Fibroblast of the aortic adventitia (primary cell): ENCODE measurements around the gene GALNS. TPM values are rescaled to one million over a fixed set of nuclear protein-coding genes. Genes with fewer than 3 reads are reported as not detected.
"Not testable (repeated sequence)": the region's sequence is repeated elsewhere in the genome, so short reads cannot be mapped to it uniquely, and the experiment has no call there.

Experiments
- DNase-seq: peaks from one replicate; pipeline ENCODE4 v3.0.0-alpha.2; 2010; ENCODE audit warnings: low read depth
- H3K4me3 ChIP-seq: 2 replicates; pipeline ENCODE4 v1.5.1; 2011; ENCODE audit warnings: low read depth, mild to moderate bottlenecking, control low read depth, low read length, moderate library complexity
- CTCF ChIP-seq: IDR thresholded peaks from 2 replicates; pipeline ENCODE4 v1.5.1; 2011; ENCODE audit warnings: mild to moderate bottlenecking, low read length, control low read depth, inconsistent platforms; ENCODE audit not compliant: insufficient read depth
- total RNA-seq: library from RNA; depleted of rRNA; stranded (reverse); fragments of >200 nt; gene quantifications from 2 replicates; pipeline ENCODE4 v1.2.3, GENCODE V29; 2012; ENCODE audit warnings: low replicate concordance

The GALNS gene
- total RNA-seq, 1 donor = 22.5 TPM

GRCh38 chr16:88830258-88830657, 26.5 kb downstream of the GALNS start:
- no peak for TF ChIP-seq CTCF
- DNase-seq = no peak
- no peak overlapping the region for H3K4me3 ChIP-seq

- TF ChIP-seq CTCF = no peak
- H3K4me3 ChIP-seq = no peak overlapping the region
Measured at GRCh38 chr16:88828711-88829110, 28.0 kb downstream of the GALNS start.

GRCh38 chr16:88827727-88828126, 29.0 kb downstream of the GALNS start:
- no peak for TF ChIP-seq CTCF
- no peak overlapping the region for H3K4me3 ChIP-seq
- DNase-seq = no peak

More at GRCh38 chr16:88828711-88829110, 28.0 kb downstream of the GALNS start:
- no peak for DNase-seq

GRCh38 chr16:88826070-88826840, 30.5 kb downstream of the GALNS start:
- no peak for DNase-seq
- TF ChIP-seq CTCF = no peak

GRCh38 chr16:88825146-88825545, 31.6 kb downstream of the GALNS start:
- TF ChIP-seq CTCF = no peak
- no peak overlapping the region for H3K4me3 ChIP-seq
- DNase-seq = no peak

More at GRCh38 chr16:88826070-88826840, 30.5 kb downstream of the GALNS start:
- no peak overlapping the region for H3K4me3 ChIP-seq

GRCh38 chr16:88824256-88825077, 32.3 kb downstream of the GALNS start:
- TF ChIP-seq CTCF = no peak

GRCh38 chr16:88823646-88824045, 33.1 kb downstream of the GALNS start:
- not testable (repeated sequence) for DNase-seq

More at GRCh38 chr16:88824256-88825077, 32.3 kb downstream of the GALNS start:
- DNase-seq = no peak
- no peak overlapping the region for H3K4me3 ChIP-seq

More at GRCh38 chr16:88823646-88824045, 33.1 kb downstream of the GALNS start:
- H3K4me3 ChIP-seq = not testable (repeated sequence)
